Effector memory CD4-positive, alpha-beta T cell (primary cell): ENCODE results near the gene EDN1.
"Not testable (repeated sequence)": the region's sequence is repeated elsewhere in the genome, so short reads cannot be mapped to it uniquely, and the experiment has no call there.

Experiments
- DNase-seq, 3 donors: peaks; one replicate each; pipeline ENCODE4 v3.0.0-alpha.2; 2020
- H3K27ac ChIP-seq: 2 replicates; pipeline ENCODE4 v1.7.0; 2013; ENCODE audit warnings: mild to moderate bottlenecking, low read length, moderate library complexity; ENCODE audit not compliant: insufficient read depth, poor library complexity, severe bottlenecking
- H3K27me3 ChIP-seq: replicated peaks from 2 replicates; pipeline ENCODE4 v1.7.0; 2013; ENCODE audit warnings: mild to moderate bottlenecking, low read length; ENCODE audit not compliant: insufficient read depth, control insufficient read depth, poor library complexity, severe bottlenecking
- H3K36me3 ChIP-seq: 2 replicates; pipeline ENCODE4 v1.7.0; 2013; ENCODE audit warnings: mild to moderate bottlenecking, low read length, moderate library complexity; ENCODE audit not compliant: control insufficient read depth, insufficient read depth
- H3K4me1 ChIP-seq: 2 replicates; pipeline ENCODE4 v1.7.0; 2013; ENCODE audit warnings: low read length, mild to moderate bottlenecking; ENCODE audit not compliant: control insufficient read depth, insufficient read depth, poor library complexity, severe bottlenecking
- H3K4me3 ChIP-seq: 2 replicates; pipeline ENCODE4 v1.7.0; 2013; ENCODE audit warnings: low read length, low read depth, mild to moderate bottlenecking; ENCODE audit not compliant: insufficient read depth, poor library complexity, severe bottlenecking
- H3K9me3 ChIP-seq: 2 replicates; pipeline ENCODE4 v1.7.0; 2013; ENCODE audit warnings: mild to moderate bottlenecking, low read length, moderate library complexity; ENCODE audit not compliant: control insufficient read depth

The EDN1 gene

DNA sequence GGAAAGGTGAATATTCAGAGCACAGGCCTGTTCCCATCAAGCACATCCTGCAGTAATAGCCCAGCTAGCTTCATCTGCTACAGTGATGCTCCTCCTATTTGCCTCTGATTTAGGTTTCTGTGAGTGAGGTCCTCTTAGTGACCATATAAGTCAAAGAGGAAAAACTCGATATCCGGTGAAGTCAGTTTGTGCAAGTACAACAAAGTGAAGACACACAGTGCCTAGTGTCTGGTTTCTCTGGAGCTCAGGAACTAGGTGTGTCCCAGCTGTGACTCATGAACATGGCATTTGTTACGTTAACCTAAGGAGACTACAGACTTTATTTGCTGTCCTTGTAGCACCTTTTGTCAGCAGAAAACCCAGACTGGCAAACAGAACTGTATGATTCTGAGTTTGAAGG, 33.9 kb downstream of the EDN1 start:
- H3K27ac ChIP-seq: no peak overlapping the region
- H3K36me3 ChIP-seq: no peaks in the 10 kb centered on the region
- no peak overlapping the region for H3K4me3 ChIP-seq
- no peaks in the 10 kb centered on the region for H3K4me1 ChIP-seq
- no peaks in the 10 kb centered on the region for H3K27me3 ChIP-seq
- no peaks in the 10 kb centered on the region for H3K9me3 ChIP-seq
- no peak for DNase-seq

DNA sequence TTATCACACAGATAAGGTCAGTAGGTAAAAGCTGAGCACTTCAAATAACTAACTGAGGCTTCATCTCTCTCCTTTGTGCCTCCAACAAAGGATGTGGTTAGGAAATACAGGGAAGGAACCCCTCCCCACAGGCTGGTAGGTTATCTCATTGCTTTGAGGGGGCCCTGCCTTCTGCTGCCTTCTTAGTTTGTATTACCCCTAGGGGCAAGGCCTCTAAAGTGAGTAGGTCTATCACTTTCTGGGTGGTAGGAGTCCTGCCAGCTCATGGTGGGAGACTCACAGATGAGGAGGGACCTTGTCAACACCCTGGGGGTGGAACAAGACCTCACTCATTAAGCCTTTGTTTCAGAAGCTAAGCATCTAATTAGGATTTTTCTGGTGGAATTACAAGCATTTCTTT, 34.6 kb downstream of the EDN1 start:
- H3K4me3 ChIP-seq: no peak overlapping the region
- H3K9me3 ChIP-seq: no peaks in the 10 kb centered on the region
- no peak overlapping the region for H3K27ac ChIP-seq
- no peaks in the 10 kb centered on the region for H3K27me3 ChIP-seq
- no peaks in the 10 kb centered on the region for H3K4me1 ChIP-seq
- no peaks in the 10 kb centered on the region for H3K36me3 ChIP-seq
- no peak for DNase-seq

DNA sequence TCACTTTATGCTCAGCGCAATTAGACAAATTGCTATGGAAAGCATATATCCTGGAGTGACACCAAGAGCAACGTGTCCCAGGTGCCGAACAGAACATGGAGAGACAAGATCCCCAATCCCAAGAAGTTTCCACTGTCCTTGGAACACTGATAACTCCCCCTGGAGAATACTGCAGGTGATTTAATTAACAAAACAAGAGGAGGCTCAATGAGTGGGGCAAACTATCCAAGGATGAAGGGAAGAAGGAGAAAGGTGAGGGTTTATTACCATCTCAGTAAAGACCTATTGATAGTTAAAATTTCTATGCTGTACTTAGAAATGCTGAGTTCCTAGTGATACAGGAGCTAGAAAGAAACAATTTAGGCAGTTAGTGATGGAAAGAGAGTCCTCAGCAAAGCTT, 35.7 kb downstream of the EDN1 start:
- no peaks in the 10 kb centered on the region for H3K36me3 ChIP-seq
- no peak overlapping the region for H3K4me3 ChIP-seq
- H3K9me3 ChIP-seq: no peaks in the 10 kb centered on the region
- no peak for DNase-seq
- no peaks in the 10 kb centered on the region for H3K27me3 ChIP-seq
- H3K4me1 ChIP-seq: no peaks in the 10 kb centered on the region
- no peak overlapping the region for H3K27ac ChIP-seq

DNA sequence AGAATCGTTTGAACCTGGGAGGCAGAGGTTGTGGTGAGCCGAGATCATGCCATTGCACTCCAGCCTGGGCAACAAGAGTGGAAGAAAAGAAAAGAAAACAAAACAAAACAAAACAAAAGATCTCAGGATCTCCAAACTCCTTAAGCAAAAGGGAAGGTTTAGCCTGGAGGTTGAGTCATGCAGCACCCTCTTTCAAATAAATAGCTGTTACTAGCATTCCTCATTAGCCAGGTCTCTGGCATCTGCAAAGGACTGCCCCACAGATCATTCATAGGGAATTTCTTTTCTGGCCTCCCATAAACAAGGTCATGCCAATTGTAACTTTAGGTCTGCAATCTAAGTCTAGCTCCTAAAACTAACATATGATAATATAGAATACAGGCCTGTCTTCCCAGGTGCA, 37.2 kb downstream of the EDN1 start:
- H3K27me3 ChIP-seq: no peaks in the 10 kb centered on the region
- no peaks in the 10 kb centered on the region for H3K9me3 ChIP-seq
- no peaks in the 10 kb centered on the region for H3K36me3 ChIP-seq
- DNase-seq: no peak
- no peaks in the 10 kb centered on the region for H3K4me1 ChIP-seq
- no peak overlapping the region for H3K27ac ChIP-seq
- no peak overlapping the region for H3K4me3 ChIP-seq

DNA sequence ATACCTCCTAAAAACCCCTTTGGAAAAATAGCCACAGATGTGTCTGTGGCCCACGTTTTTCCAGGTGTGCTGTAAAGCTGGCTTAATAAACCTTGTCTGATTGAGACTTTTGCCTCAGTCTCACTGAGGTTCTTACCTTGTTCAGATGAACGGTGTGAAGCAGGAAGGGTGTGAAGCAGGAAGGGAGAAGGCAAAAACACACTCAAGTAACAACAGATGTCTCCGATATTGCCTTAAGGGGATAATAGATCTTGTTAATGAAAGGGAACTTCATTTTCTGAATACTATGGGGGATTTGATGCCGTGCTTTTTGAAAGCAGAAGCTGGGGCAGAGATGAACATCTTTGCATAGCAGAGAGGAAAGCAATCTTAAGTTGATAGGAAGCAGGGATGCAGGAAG, 37.8 kb downstream of the EDN1 start:
- DNase-seq: no peak
- H3K36me3 ChIP-seq: no peaks in the 10 kb centered on the region
- no peaks in the 10 kb centered on the region for H3K9me3 ChIP-seq
- no peak overlapping the region for H3K4me3 ChIP-seq
- no peaks in the 10 kb centered on the region for H3K27me3 ChIP-seq
- H3K4me1 ChIP-seq: no peaks in the 10 kb centered on the region
- no peak overlapping the region for H3K27ac ChIP-seq

DNA sequence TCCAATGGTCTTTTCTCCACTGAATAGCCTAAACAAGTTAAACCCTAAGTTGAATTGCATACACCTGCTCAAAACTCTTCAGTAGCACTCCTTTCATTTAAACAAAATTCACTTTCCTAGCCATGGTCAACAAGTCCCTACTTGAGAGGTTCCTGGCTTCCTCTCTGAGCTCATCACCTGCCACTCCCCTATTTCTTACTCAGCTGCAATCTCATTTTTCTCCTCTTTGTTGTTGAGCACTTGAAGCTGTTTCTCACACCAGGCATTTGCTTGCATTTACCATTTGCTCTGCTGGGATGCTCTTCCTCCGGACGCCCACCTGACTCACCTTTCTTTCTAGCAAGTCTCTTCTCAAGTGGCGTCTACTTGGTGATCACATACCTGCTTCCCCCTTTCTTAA, 38.5 kb downstream of the EDN1 start:
- DNase-seq: no peak
- Histone ChIP-seq H3K9me3 (no peaks in the 10 kb centered on the region), H3K4me1 (no peaks in the 10 kb centered on the region), H3K4me3 (no peak overlapping the region), H3K27me3 (no peaks in the 10 kb centered on the region), H3K27ac (no peak overlapping the region), H3K36me3 (no peaks in the 10 kb centered on the region)

DNA sequence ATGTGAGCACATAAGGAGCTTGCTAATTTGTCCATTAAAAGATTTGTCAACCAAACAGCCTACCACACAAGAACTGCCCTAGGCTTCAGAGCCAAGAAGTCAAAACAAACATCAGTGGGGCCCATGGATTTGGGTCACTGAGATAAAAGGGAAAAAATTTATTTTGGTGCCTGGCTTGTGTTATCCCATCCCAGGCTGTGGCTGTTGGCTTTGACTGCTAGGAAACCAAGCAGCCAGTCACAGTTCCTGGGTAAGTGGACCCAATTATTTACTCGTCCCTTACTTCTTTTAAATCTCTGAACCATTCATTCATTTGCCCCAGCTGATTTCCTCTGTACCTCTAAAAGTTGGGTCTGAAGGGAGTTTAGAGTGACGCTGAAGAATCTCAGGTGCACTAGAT, 41.3 kb downstream of the EDN1 start:
- no peaks in the 10 kb centered on the region for H3K27me3 ChIP-seq
- no peaks in the 10 kb centered on the region for H3K4me1 ChIP-seq
- no peaks in the 10 kb centered on the region for H3K9me3 ChIP-seq
- H3K36me3 ChIP-seq: no peaks in the 10 kb centered on the region
- no peak for DNase-seq
- H3K27ac ChIP-seq: no peak overlapping the region
- no peak overlapping the region for H3K4me3 ChIP-seq

DNA sequence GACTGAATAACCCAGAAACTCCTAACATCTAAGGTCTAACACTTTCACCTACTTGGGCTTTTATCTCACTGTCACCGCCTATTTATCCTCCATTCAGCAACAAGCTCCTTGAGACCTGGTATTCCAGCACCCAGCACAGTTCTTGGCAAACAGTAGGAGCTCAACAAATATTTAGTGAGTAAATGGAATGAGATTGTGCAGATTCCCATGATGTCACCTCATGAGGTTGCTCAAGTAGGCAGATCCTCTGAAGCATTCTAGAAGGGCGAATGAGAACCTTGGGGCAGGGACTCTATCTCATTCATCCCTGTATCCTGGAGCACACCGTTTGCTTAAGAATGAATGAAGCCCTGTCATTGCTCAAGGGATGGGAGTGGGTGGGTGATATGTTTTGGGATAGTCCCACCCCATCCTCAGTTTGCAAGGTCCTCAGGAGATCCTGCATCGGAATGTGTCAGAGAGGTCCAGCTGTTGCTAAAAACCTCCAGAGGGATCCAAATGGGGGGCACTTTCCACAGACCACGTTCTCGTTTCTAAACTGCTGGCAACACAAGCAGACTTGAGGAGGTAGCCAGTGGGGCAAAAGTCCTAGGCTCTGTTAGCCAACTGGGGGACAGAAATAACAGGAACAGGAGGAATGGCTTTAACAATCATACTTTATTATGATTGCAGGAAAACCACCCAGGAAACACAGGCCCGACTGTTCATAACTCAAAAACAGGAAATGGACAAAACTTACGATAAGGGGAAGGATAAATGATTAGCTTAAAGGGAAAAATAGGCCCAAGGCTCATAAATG, 42.0 kb downstream of the EDN1 start:
- Histone ChIP-seq H3K27ac (no peak overlapping the region), H3K27me3 (no peaks in the 10 kb centered on the region), H3K4me3 (no peak overlapping the region), H3K4me1 (no peaks in the 10 kb centered on the region), H3K36me3 (no peaks in the 10 kb centered on the region), H3K9me3 (no peaks in the 10 kb centered on the region)
- DNase-seq: no peak

DNA sequence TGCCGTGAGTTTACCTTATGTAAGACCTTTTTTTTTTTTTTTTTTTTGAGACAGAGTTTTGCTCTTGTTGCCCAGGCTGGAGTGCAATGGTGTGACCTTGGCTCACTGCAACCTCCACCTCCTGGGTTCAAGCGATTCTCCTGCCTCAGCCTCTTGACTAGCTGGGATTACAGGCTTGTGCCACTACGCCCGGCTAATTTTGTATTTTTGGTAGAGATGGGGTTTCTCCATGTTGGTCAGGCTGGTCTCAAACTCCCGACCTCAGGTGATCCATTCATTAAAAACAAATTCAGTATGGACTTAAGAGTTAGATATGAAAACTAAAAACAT, 42.6 kb downstream of the EDN1 start:
- H3K27ac ChIP-seq, DNase-seq, H3K4me3 ChIP-seq, H3K36me3 ChIP-seq, H3K27me3 ChIP-seq, H3K9me3 ChIP-seq, H3K4me1 ChIP-seq: not testable (repeated sequence)

DNA sequence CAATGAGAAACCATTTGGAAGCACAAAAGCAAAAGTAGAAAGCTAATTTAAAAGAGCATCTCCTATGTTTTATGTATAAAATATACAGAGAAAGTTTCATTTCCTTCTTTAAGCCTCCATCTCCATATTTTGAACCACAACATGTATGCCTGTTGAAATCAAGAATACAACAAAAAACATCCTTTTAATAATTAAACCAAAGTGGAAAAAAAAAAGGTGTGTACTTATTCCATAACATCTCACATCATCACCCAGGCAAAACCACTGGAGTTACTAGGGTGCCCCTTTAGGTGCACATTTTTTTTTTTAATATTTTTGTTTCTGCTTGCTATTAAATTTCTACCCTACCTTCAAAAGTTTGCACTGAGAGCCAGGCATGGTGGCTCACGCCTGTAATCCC, 43.0 kb downstream of the EDN1 start:
- H3K27ac ChIP-seq: no peak overlapping the region
- no peak overlapping the region for H3K4me3 ChIP-seq
- H3K36me3 ChIP-seq: no peaks in the 10 kb centered on the region
- no peaks in the 10 kb centered on the region for H3K9me3 ChIP-seq
- DNase-seq: no peak
- H3K4me1 ChIP-seq: no peaks in the 10 kb centered on the region
- H3K27me3 ChIP-seq: no peaks in the 10 kb centered on the region
